Measurements from ENCODE around the gene ADAMTSL2.

The ADAMTSL2 gene

GRCh38 chr9:133509179-133510083 lies 25.1 kb upstream of the ADAMTSL2 start:
- H3K27ac Mint-ChIP-seq, result no peak overlapping the region
- ATAC-seq (replicated peaks) (peak; percentile 27 to 42), DNase-seq (no peak)
- peaks cover 16 to 26% of the 10 kb centered on the region in 2 donors for H3K27me3 Mint-ChIP-seq
- peaks cover 0 to 9% of the 10 kb centered on the region in 2 donors for H3K4me1 Mint-ChIP-seq
- peak overlapping the region in 1 of 2 donors; percentile 20 for H3K4me3 Mint-ChIP-seq
- H3K36me3 Mint-ChIP-seq, result no peaks in the 10 kb centered on the region
- H3K9me3 Mint-ChIP-seq, result no peaks in the 10 kb centered on the region

GRCh38 chr9:133510926-133511505 lies 23.5 kb upstream of the ADAMTSL2 start:
- H3K27me3 Mint-ChIP-seq, result peaks cover 11 to 22% of the 10 kb centered on the region in 2 donors
- H3K4me1 Mint-ChIP-seq, result peaks cover 0 to 9% of the 10 kb centered on the region in 2 donors

GRCh38 chr9:133511607-133512006 lies 22.9 kb upstream of the ADAMTSL2 start:
- Mint-ChIP-seq H3K4me3 (no peak overlapping the region), H3K4me1 (peaks cover 0 to 9% of the 10 kb centered on the region in 2 donors)
- no peak for ATAC-seq (replicated peaks)

More at GRCh38 chr9:133510926-133511505, 23.5 kb upstream of the ADAMTSL2 start:
- ATAC-seq (replicated peaks) (no peak), DNase-seq (no peak)
- H3K9me3 Mint-ChIP-seq, result no peaks in the 10 kb centered on the region
- H3K27ac Mint-ChIP-seq, result no peak overlapping the region
- no peak overlapping the region for H3K4me3 Mint-ChIP-seq
- H3K36me3 Mint-ChIP-seq, result no peaks in the 10 kb centered on the region

DNA sequence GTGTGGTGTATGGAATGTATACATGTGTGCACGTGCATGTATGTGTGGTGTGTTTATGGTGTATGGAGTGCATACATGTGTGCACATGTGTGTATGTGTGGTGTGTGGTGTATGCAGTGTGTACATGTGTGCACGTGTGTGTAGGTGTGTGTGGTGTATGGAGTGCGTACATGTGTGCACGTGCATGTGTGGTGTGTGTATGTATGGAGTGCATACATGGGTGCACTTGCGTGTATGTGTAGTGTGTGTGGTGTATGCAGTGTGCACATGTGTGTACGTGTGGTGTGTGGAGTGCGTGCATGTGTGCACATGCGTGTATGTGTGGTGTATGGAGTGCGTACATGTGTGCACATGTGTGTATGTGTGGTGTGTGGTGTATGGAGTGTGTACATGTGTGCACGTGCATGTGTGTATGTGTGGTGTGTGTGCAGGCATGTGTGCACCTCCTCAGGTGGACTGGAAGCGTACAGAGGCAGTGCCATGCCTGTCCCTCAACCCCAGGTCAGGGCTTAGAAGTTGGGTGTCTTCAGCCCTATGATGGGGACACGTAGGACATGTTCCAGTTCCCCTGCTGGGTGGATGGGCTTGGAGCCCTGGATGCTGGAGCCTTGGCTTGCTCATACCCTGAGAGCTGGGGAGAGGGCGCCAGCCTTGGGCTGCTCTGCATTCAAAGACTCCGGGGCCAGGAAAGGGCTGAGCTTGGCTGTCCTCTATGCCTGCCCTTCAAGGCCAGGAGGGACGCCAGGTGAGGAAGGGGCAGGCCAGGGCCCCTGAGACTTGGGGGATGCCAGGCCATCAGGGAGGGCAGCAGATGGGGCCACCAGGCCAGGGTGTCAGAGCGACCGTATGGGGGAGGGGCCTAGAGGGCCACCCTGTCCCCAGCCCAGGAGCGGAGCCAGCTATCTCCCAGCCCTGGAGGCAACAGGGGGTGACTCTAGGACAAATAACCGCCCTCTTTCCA lies 22.0 kb upstream of the ADAMTSL2 start:
- Mint-ChIP-seq H3K36me3 (no peaks in the 10 kb centered on the region), H3K27me3 (peaks cover 6 to 17% of the 10 kb centered on the region in 2 donors), H3K9me3 (no peaks in the 10 kb centered on the region), H3K4me1 (peaks cover 0 to 9% of the 10 kb centered on the region in 2 donors), H3K27ac (no peak overlapping the region), H3K4me3 (no peak overlapping the region)
- DNase-seq (no peak), ATAC-seq (replicated peaks) (no peak)

More at GRCh38 chr9:133511607-133512006, 22.9 kb upstream of the ADAMTSL2 start:
- no peaks in the 10 kb centered on the region for H3K36me3 Mint-ChIP-seq
- H3K27me3 Mint-ChIP-seq, result peaks cover 11 to 23% of the 10 kb centered on the region in 2 donors
- H3K27ac Mint-ChIP-seq, result no peak overlapping the region
- no peak for DNase-seq
- no peaks in the 10 kb centered on the region for H3K9me3 Mint-ChIP-seq

DNA sequence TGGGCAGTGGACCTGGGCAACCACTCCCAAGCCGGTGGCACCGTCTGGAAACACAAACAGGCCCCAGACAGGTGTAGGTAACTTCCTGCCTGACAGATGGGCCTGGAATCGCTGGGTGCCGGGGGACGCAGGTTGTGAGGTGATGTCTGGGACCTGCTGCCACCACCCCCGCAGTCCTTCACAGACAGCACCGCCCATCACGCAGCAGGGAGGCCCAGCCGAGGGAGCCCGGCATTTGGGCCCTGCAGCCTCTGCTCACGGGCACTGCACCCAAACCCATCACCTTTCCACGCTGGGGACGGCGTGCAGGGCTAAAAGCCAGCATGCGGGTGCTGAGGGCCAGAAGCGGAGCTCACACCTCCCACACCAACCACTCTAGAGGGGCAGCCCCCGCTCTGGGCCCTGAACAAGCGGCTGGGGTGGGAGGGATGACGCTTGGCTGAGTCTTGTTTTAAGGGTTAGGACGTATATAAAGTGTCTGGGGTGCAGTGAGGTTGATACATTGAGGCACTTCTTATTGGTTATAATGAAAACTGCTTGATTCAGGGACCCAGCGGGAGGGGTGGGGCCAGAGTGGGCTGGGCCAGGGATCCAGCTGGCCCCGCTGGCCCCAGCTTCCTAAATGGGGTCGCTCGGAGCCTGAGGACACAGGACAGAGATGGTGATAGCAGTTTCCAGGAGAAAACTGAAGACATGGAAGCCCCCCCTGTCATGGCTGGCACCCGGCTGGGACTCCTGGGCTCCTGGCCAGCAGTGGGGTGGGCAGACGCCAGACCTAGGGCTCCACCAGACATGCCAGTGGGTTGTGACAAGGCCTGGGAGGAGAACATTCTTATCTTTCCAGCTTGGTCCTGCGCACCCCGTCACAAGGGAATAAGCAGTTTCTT lies 21.0 kb upstream of the ADAMTSL2 start:
- no peak overlapping the region for H3K27ac Mint-ChIP-seq
- ATAC-seq (replicated peaks) (no peak), DNase-seq (no peak)
- H3K36me3 Mint-ChIP-seq, result no peaks in the 10 kb centered on the region
- H3K4me3 Mint-ChIP-seq, result no peak overlapping the region
- H3K4me1 Mint-ChIP-seq, result peaks cover 0 to 9% of the 10 kb centered on the region in 2 donors
- H3K9me3 Mint-ChIP-seq, result no peaks in the 10 kb centered on the region
- H3K27me3 Mint-ChIP-seq, result peaks cover 11 to 20% of the 10 kb centered on the region in 2 donors

DNA sequence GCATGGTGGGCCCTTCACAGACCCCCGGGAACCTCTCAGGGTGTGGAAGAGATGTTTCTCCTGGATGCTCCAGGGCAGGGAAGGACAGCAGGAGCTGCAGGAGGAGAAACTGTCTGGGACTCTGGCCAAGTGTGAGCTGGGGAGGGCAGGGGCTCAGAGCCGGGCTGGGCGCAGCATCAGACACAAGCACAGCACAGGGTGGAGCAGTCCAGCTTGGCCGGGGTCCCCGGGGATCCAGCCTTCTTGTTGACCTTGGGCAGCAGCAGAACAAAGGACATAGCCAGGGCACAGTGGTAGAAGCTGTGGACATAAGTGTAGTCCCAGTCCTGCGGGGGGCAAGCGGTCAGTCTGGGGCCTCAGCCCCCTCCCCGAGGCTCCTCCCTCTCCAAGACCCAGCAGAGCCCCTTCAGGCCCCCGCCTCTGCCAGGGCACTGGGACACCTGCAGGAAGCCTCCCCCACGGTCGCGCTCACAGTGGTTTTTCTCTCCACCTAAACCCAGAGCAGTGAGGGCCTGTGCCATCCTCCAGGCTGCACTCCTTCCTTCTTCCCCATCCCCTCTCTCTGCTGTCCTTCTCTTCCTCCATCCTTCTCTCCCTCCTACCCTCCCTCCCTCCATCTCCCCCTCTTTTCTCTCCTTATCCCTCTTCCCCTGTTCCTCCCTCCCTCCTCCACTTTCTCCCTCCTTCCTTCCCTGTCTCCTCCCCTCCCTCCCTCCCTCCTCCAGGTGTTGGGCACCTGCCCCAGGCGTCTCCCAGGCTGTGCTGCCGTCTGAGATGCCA lies 19.9 kb upstream of the ADAMTSL2 start:
- Mint-ChIP-seq H3K4me1 (peaks cover 0 to 1% of the 10 kb centered on the region in 2 donors), H3K36me3 (no peaks in the 10 kb centered on the region), H3K27me3 (peaks cover 10 to 20% of the 10 kb centered on the region in 2 donors), H3K9me3 (no peaks in the 10 kb centered on the region), H3K4me3 (no peak overlapping the region), H3K27ac (no peak overlapping the region)
- ATAC-seq (replicated peaks) (no peak), DNase-seq (no peak)

- Mint-ChIP-seq H3K4me1 (no peaks in the 10 kb centered on the region), H3K27ac (no peak overlapping the region), H3K36me3 (no peaks in the 10 kb centered on the region), H3K27me3 (peaks cover 9 to 18% of the 10 kb centered on the region in 2 donors), H3K9me3 (no peaks in the 10 kb centered on the region), H3K4me3 (no peak overlapping the region)
- no peak for ATAC-seq (replicated peaks)
- DNase-seq, result no peak
Measured at GRCh38 chr9:133515240-133515610, 19.3 kb upstream of the ADAMTSL2 start.

- DNase-seq (no peak), ATAC-seq (replicated peaks) (no peak)
- Mint-ChIP-seq H3K36me3 (no peaks in the 10 kb centered on the region), H3K9me3 (no peaks in the 10 kb centered on the region), H3K27ac (no peak overlapping the region), H3K4me3 (no peak overlapping the region), H3K4me1 (no peaks in the 10 kb centered on the region), H3K27me3 (peaks cover 9 to 18% of the 10 kb centered on the region in 2 donors)
Measured at GRCh38 chr9:133515615-133516255, 18.8 kb upstream of the ADAMTSL2 start.

DNA sequence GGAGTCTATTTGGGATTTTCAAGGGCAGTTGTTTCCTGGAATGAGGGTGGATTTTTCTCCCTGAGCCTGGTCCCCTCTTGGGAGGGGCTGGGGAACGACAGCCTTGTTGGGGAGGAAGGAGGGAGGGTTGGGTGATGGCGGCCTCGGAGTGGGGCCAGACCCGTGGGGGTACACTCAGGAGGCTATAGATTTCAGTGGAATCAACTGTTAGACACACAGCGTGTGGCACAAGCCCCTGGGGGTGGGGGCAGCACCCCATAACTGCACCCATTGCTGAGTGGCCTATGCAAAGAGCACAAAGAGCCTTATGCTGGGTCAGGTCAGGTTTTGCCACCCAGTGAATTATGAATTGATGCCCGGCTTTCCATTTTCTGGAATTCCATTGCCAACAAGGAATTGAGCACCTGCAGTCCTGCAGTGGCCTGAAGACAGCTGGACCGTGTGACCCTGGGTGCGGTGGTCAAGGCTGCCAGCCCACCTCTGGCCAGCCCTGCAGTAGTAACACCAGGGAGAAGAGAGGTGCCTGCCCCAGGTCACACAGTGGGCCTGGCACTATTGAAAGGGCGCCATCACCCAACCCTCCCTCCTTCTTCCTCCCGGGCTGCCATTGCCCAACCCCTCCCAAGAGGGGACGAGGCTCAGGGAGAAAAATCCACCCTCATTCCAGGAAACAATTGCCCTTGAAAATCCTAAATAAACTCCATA lies 18.1 kb upstream of the ADAMTSL2 start:
- Mint-ChIP-seq H3K27me3 (peaks cover 9 to 18% of the 10 kb centered on the region in 2 donors), H3K9me3 (no peaks in the 10 kb centered on the region), H3K4me1 (no peaks in the 10 kb centered on the region), H3K27ac (no peak overlapping the region), H3K4me3 (no peak overlapping the region), H3K36me3 (no peaks in the 10 kb centered on the region)
- ATAC-seq (replicated peaks), result no peak
- no peak for DNase-seq

DNA sequence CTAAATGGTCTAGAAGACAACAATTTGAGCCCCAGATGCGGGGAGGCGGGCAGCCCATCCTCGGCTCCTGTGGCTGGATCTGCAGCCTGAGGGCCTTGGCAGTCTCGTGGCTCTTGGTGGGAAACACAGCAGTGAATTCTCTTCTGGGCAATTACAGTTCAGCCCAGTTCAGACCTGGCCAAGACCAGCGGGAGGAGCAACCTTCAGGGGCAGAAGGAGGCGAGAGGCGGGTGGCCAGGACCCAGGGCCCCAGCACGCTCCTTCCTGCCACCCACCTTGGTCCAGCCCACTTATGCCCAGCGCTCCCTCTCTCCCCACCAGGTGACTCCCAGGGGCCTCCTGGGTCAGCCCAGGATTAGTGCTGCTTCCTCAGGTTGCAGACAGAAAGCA lies 17.5 kb upstream of the ADAMTSL2 start:
- no peaks in the 10 kb centered on the region for H3K36me3 Mint-ChIP-seq
- H3K27ac Mint-ChIP-seq, result no peak overlapping the region
- H3K4me3 Mint-ChIP-seq, result no peak overlapping the region
- no peaks in the 10 kb centered on the region for H3K9me3 Mint-ChIP-seq
- DNase-seq (no peak), ATAC-seq (replicated peaks) (no peak)
- H3K27me3 Mint-ChIP-seq, result peaks cover 9 to 18% of the 10 kb centered on the region in 2 donors
- no peaks in the 10 kb centered on the region for H3K4me1 Mint-ChIP-seq

DNA sequence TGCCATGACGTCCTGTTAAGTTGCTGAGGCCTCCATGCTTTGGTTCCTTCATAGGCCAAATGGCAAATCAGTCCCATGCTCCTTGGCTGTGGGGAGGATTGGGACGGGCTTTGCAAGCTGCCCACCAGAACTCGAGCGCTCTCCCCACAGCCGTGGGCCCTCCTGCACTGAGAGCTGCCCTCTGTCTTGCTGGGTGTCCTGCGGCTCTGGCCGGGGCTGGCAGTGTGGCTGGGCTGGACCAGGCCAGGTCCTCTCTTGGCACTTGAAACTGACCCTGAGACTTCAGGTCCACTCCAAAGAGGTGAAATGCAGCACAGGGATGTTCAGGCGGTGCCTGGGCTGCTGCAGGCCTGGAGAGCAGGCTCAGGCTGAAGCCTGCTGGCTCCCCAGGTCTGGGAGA lies 16.8 kb upstream of the ADAMTSL2 start:
- Mint-ChIP-seq H3K9me3 (no peaks in the 10 kb centered on the region), H3K27ac (no peak overlapping the region), H3K4me1 (no peaks in the 10 kb centered on the region), H3K36me3 (no peaks in the 10 kb centered on the region), H3K4me3 (no peak overlapping the region), H3K27me3 (peaks cover 9 to 18% of the 10 kb centered on the region in 2 donors)
- DNase-seq, result no peak
- no peak for ATAC-seq (replicated peaks)

GRCh38 chr9:133518200-133518599 lies 16.3 kb upstream of the ADAMTSL2 start:
- H3K4me1 Mint-ChIP-seq, result no peaks in the 10 kb centered on the region
- peaks cover 9 to 20% of the 10 kb centered on the region in 2 donors for H3K27me3 Mint-ChIP-seq
- no peaks in the 10 kb centered on the region for H3K36me3 Mint-ChIP-seq
- no peak overlapping the region for H3K4me3 Mint-ChIP-seq
- H3K9me3 Mint-ChIP-seq, result no peaks in the 10 kb centered on the region
- no peak overlapping the region for H3K27ac Mint-ChIP-seq
- ATAC-seq (replicated peaks), result no peak
- DNase-seq, result no peak
